ENCODE data around the gene B4GAT1. TPM values are rescaled to one million over a fixed set of nuclear protein-coding genes. Genes with fewer than 3 reads are reported as not detected.
"Not testable (repeated sequence)": the region's sequence is repeated elsewhere in the genome, so short reads cannot be mapped to it uniquely, and the experiment has no call there.

The B4GAT1 gene
- total and polyA plus RNA-seq, 9 of the 15 experiments (the other 6 are each of a cell fraction or from before 2014, with no cell fraction given): 0.86 to 9.5 (median 3.8) TPM

DNA sequence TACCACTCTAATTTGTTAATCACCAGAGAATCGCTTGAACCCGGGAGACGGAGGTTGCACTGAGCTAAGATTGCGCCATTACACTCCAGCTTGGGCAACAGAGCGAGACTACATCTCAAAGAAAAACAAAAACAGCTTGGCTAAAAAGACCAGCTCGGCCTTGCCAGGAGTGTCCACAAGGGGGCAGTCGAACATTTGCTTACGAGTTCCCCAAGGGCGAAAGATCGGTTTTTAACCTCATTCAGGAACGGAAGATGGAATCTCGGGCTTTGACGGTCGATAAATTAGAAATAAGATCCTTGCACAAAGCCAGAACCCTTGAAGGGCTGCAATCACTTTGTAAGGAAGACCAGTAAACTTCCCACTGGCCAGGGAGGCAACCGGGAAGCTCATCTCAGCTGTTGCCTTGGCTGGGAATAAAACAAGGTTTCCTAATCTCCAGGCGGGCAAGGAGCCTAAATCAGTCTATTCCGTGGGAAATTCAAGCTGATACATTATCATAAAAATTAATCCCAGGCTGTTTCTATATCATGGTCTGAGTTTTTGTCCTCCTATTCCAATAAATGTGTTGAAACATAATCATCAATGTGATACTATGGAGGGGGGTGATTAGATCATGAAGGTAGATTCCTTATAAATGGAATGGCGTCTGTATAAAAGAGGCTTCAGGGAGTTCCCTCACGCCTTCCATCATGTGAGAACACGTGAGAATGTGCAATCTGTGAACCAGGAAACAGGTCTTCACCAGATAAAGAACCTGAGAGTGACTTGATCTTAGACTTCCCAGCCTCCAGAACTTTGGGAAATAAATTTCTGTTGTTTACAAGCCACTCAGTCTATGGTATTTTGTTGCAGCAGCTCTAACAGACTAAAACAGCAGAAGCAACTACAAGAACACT lies 39.0 kb upstream of the B4GAT1 start (continued):
- TF ChIP-seq, protein P1, sequence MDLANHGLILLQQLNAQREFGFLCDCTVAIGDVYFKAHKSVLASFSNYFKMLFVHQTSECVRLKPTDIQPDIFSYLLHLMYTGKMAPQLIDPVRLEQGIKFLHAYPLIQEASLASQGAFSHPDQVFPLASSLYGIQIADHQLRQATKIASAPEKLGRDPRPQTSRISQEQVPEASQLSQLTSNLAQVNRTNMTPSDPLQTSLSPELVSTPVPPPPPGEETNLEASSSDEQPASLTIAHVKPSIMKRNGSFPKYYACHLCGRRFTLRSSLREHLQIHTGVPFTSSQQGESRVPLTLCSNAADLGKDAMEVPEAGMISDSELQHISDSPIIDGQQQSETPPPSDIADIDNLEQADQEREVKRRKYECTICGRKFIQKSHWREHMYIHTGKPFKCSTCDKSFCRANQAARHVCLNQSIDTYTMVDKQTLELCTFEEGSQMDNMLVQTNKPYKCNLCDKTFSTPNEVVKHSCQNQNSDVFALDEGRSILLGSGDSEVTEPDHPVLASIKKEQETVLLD (IDR thresholded peaks at IDR 0.05): no peak
- TF ChIP-seq YY1 (IDR thresholded peaks at IDR 0.05; ENCODE audit: borderline replicate concordance in 1 of 3, control insufficient read depth in 1 of 3, extremely low read depth in 1 of 3, insufficient read depth in 3 of 3, insufficient read length in 1 of 3, insufficient replicate concordance in 2 of 3, low read depth in 1 of 3, low read length in 2 of 3): peak in 1 of 3 experiments; percentile 33
- 0 out of 2 replicates have a peak, but pooled peaks have one; percentile 16 for TF ChIP-seq HCFC1 (IDR thresholded peaks at IDR 0.05; ENCODE audit: low read depth, low read length)
- TF ChIP-seq PBX2 (CRISPR knock-in tag; IDR thresholded peaks at IDR 0.05; ENCODE audit: low read depth): no peak
- peak; percentile 61 for TF ChIP-seq PBX2 (tag; conservative IDR thresholded peaks at IDR 0.05; ENCODE audit: low read depth)
- no peak for TF ChIP-seq ZBTB9 (CRISPR knock-in tag; IDR thresholded peaks at IDR 0.05)
- no peak for TF ChIP-seq POLR2AphosphoS5 (IDR thresholded peaks at IDR 0.05; ENCODE audit: control insufficient read depth, insufficient read depth, low read depth, low read length)
- TF ChIP-seq STAG1 (CRISPR knock-in tag; IDR thresholded peaks at IDR 0.05; ENCODE audit: borderline replicate concordance): no peak; the same call in 1 of the 2 replicates
- 0 out of 2 replicates have a peak, but pooled peaks have one; percentile 10 for TF ChIP-seq ETV1 (tag; conservative IDR thresholded peaks at IDR 0.05; ENCODE audit: low read depth)

- intact Hi-C loops (cut with micrococcal nuclease): not testable (repeated sequence)
- POLR2A ChIA-PET: interaction anchor here (0.6 to 1.6 kb wide), 5 partner anchors 13 to 451 kb away, joined by 3 to 5 read pairs (median 3); no protein-coding TSS in a partner anchor
These were observed 36.9 kb upstream of the B4GAT1 start for GRCh38 chr11:66384316-66384715.

More at GRCh38 chr11:66384316-66384715, 36.9 kb upstream of the B4GAT1 start:
- H4K20me1 ChIP-seq (replicated peaks; ENCODE audit: control insufficient read depth, insufficient read depth, low read length); DNase-seq (ENCODE audit: extremely low read depth in 1 of 4, low spot score in 3 of 4); H3K36me3 ChIP-seq (ENCODE audit: control insufficient read depth, insufficient read depth, low read length); ATAC-seq; CTCF ChIA-PET (ENCODE audit: low intra/inter-chr PET ratio); H3K4me3 ChIP-seq; H3K4me1 ChIP-seq (replicated peaks in 1 of 2; ENCODE audit: control insufficient read depth in 2 of 2, insufficient read depth in 2 of 2, low read length in 2 of 2); H3K79me2 ChIP-seq (ENCODE audit: control insufficient read depth, insufficient read depth, low read length); H3K9me3 ChIP-seq (replicated peaks; ENCODE audit: control insufficient read depth, insufficient read depth, low read depth, low read length); H3K27ac ChIP-seq (ENCODE audit: extremely low read depth, low read depth, low read length); in situ Hi-C loops (cut with MboI); FAIRE-seq; BruUV-seq (replicated peaks); H3K9me1 ChIP-seq (ENCODE audit: control insufficient read depth, insufficient read depth, low read length); H3K27me3 ChIP-seq (ENCODE audit: control insufficient read depth in 2 of 2, insufficient read depth in 2 of 2, low read length in 2 of 2); H3K9ac ChIP-seq (ENCODE audit: insufficient read depth in 1 of 2, low read depth in 2 of 2, low read length in 2 of 2); H2AFZ ChIP-seq (ENCODE audit: low read depth, low read length); H3K4me2 ChIP-seq (ENCODE audit: insufficient read depth, low read length): not testable (repeated sequence)
- WGBS (ENCODE audit: insufficient coverage, low coverage, missing lambda C conversion rate): 65% methylated on average over 10 of the region's 13 CpGs
